Neural crest cell (in vitro differentiated cells): Measurements from ENCODE around the gene LRMDA. TPM values are rescaled to one million over a fixed set of nuclear protein-coding genes. Genes with fewer than 3 reads are reported as not detected.

ENCODE experiments used
- DNase-seq: peaks from one replicate; pipeline ENCODE4 v3.0.0; 2021; ENCODE audit warnings: low read depth, mixed read lengths, low spot score
- H3K27ac Mint-ChIP-seq: one replicate; pipeline ENCODE4 v1.8.0; 2021; ENCODE audit warnings: mild to moderate bottlenecking, mixed read lengths; ENCODE audit not compliant: unreplicated experiment
- H3K27me3 Mint-ChIP-seq: 2 replicates; pipeline ENCODE4 v1.8.0; 2021; ENCODE audit warnings: low read depth, mild to moderate bottlenecking, mixed read lengths
- H3K36me3 Mint-ChIP-seq: 2 replicates; pipeline ENCODE4 v1.8.0; 2021; ENCODE audit warnings: low read depth, mild to moderate bottlenecking, mixed read lengths
- H3K4me1 Mint-ChIP-seq: 2 replicates; pipeline ENCODE4 v1.8.0; 2021; ENCODE audit warnings: mixed read lengths
- H3K4me3 Mint-ChIP-seq: one replicate; pipeline ENCODE4 v1.8.0; 2021; ENCODE audit warnings: mild to moderate bottlenecking, mixed read lengths
- H3K9me3 Mint-ChIP-seq: 2 replicates; pipeline ENCODE4 v1.8.0; 2021; ENCODE audit warnings: mixed read lengths
- total RNA-seq: library from RNA; stranded (reverse); gene quantifications from 2 replicates; pipeline ENCODE4 v1.2.1, GENCODE V29; 2021
- TF ChIP-seq, protein P1 (sequence below): fragments of 200-600 bp; sonication (generic); conservative IDR thresholded peaks from 2 replicates; pipeline ENCODE4 v1.5.0; 2021; ENCODE audit warnings: antibody characterized with exemption, mild to moderate bottlenecking

LRMDA gene
- total RNA-seq, 1 donor from 2014 or later = 3.1 TPM

- peaks cover 8% of the 10 kb centered on the region for H3K36me3 Mint-ChIP-seq
- peak; percentile 48 for DNase-seq
- peaks cover 76% of the 10 kb centered on the region for H3K27me3 Mint-ChIP-seq
- TF ChIP-seq, protein P1, sequence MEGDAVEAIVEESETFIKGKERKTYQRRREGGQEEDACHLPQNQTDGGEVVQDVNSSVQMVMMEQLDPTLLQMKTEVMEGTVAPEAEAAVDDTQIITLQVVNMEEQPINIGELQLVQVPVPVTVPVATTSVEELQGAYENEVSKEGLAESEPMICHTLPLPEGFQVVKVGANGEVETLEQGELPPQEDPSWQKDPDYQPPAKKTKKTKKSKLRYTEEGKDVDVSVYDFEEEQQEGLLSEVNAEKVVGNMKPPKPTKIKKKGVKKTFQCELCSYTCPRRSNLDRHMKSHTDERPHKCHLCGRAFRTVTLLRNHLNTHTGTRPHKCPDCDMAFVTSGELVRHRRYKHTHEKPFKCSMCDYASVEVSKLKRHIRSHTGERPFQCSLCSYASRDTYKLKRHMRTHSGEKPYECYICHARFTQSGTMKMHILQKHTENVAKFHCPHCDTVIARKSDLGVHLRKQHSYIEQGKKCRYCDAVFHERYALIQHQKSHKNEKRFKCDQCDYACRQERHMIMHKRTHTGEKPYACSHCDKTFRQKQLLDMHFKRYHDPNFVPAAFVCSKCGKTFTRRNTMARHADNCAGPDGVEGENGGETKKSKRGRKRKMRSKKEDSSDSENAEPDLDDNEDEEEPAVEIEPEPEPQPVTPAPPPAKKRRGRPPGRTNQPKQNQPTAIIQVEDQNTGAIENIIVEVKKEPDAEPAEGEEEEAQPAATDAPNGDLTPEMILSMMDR = no peak
- H3K9me3 Mint-ChIP-seq = no peaks in the 10 kb centered on the region
- peaks cover 45% of the 10 kb centered on the region for H3K4me1 Mint-ChIP-seq
- peak overlapping the region; percentile 71 for H3K27ac Mint-ChIP-seq
- peak overlapping the region; percentile 97 for H3K4me3 Mint-ChIP-seq
Observed at GRCh38 chr10:75400771-75401568, 30.5 kb upstream of the LRMDA start.

- Mint-ChIP-seq H3K4me3 (peak within 1 kb of the TSS; percentile 97), H3K4me1 (peaks cover 54% of the 10 kb centered on the region), H3K27me3 (peaks cover 78% of the 10 kb centered on the region), H3K27ac (peak within 1 kb of the TSS; percentile 96), H3K36me3 (peaks cover 8% of the 10 kb centered on the region), H3K9me3 (no peaks in the 10 kb centered on the region)
- peak; percentile 87 for DNase-seq
- TF ChIP-seq, protein P1 = peak; percentile 44
Observed at GRCh38 chr10:75401569-75402485, 29.6 kb upstream of the LRMDA start, which contains the start of gene ZNF503. TSS of gene ZNF503 (minus strand) at chr10:75401764. CDS start at chr10:75401419, 345 bp downstream.

DNA sequence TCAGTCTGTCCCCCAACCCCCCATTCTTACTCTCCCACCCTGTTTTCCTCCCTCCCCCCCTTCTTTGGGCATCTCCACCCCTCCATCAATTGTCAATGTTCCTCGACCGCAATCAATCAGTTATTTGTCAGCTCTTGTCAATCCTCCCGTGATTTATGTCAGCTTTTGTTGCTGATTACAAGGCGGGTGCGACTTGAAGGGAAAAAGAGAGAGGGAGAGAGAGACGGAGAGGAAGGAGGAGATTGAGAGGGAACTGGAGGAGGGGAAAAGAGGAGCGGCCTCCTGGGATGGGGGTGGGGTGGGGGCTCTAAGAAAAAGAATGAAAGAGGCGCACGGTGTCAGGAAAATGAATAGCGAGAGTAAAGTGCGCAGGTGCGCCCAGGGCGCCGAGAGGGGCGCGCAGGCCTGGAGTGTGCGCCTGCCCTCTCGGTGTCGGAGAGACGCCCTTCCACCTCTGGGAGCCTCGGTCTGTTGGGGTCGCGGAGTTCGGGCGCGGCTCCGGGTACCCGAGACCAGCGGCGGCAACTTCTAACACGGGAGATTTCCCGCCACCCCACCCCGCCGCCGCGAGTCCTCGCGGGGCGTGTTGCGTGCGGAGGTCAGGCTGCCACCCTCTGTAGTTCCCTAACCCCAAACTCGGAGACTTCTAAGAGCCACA lies 28.8 kb upstream of the LRMDA start:
- Mint-ChIP-seq H3K9me3 (no peaks in the 10 kb centered on the region), H3K36me3 (peaks cover 5% of the 10 kb centered on the region), H3K27ac (peak overlapping the region; percentile 96), H3K4me3 (peak overlapping the region; percentile 93), H3K4me1 (peaks cover 57% of the 10 kb centered on the region), H3K27me3 (peaks cover 81% of the 10 kb centered on the region)
- TF ChIP-seq, protein P1 = no peak
- peak; percentile 41 for DNase-seq

GRCh38 chr10:75403144-75403938 lies 28.1 kb upstream of the LRMDA start:
- TF ChIP-seq, protein P1 = no peak
- peaks cover 54% of the 10 kb centered on the region for H3K4me1 Mint-ChIP-seq
- peak; percentile 45 for DNase-seq
- peaks cover 79% of the 10 kb centered on the region for H3K27me3 Mint-ChIP-seq
- H3K27ac Mint-ChIP-seq = peak overlapping the region; percentile 96
- H3K4me3 Mint-ChIP-seq = peak overlapping the region; percentile 93
- no peaks in the 10 kb centered on the region for H3K9me3 Mint-ChIP-seq
- H3K36me3 Mint-ChIP-seq = peaks cover 2% of the 10 kb centered on the region
